ENCODE measurements around the gene SLC16A10. TPM values are rescaled to one million over a fixed set of nuclear protein-coding genes. Genes with fewer than 3 reads are reported as not detected.

The SLC16A10 gene
- total and polyA plus RNA-seq, 2 experiments from 2014 or later: 12.1 to 30.9 TPM

- H3F3A ChIP-seq (replicated peaks; ENCODE audit: low read depth): no peaks in the 10 kb centered on the region
- H3K9me3 Mint-ChIP-seq: no peaks in the 10 kb centered on the region; the same call in 2 of the 3 replicates
- no peaks in the 10 kb centered on the region for H3K36me3 Mint-ChIP-seq (ENCODE audit: low read depth)
- no peak overlapping the region for H3K4me3 Mint-ChIP-seq
- no peaks in the 10 kb centered on the region for H3K9me2 ChIP-seq (ENCODE audit: insufficient read depth)
- no peak for ATAC-seq
- H3K4me3 ChIP-seq: no peak overlapping the region
- DNase-seq (ENCODE audit: low spot score): no peak
- no peak overlapping the region for H3K4me2 ChIP-seq
- H3K4me1 Mint-ChIP-seq: peaks cover 9% of the 10 kb centered on the region; the same call in 1 of the 3 replicates
- peaks cover 11% of the 10 kb centered on the region for H3K27me3 Mint-ChIP-seq (ENCODE audit: insufficient read depth, low read depth, poor library complexity)
- H3K27ac ChIP-seq (ENCODE audit: low read depth): no peak overlapping the region
- H3K36me3 ChIP-seq (ENCODE audit: insufficient read depth): no peaks in the 10 kb centered on the region
- H4K20me1 ChIP-seq (replicated peaks; ENCODE audit: insufficient read depth): no peaks in the 10 kb centered on the region
- H2AFZ ChIP-seq: peak overlapping the region; percentile 57; the same call in 1 of the 2 replicates
- no peaks in the 10 kb centered on the region for H3K79me2 ChIP-seq (replicated peaks; ENCODE audit: insufficient read depth)
- H3K4me1 ChIP-seq (ENCODE audit: insufficient read depth): no peaks in the 10 kb centered on the region
- no peaks in the 10 kb centered on the region for H3K27me3 ChIP-seq (ENCODE audit: insufficient read depth)
- TF ChIP-seq EZH2phosphoT487 (IDR thresholded peaks at IDR 0.05; ENCODE audit: unreplicated experiment): no peak
- TF ChIP-seq ZNF331 (CRISPR knock-in tag; IDR thresholded peaks at IDR 0.05; ENCODE audit: low read depth): no peak
- TF ChIP-seq CTCF (conservative IDR thresholded peaks at IDR 0.05; ENCODE audit: low read depth in 2 of 2): no peak
- TF ChIP-seq NANOG (IDR thresholded peaks at IDR 0.05; ENCODE audit: borderline replicate concordance): no peak
- no peak for TF ChIP-seq EZH2 (IDR thresholded peaks at IDR 0.05; ENCODE audit: low read depth, unreplicated experiment)
- no peak for TF ChIP-seq REST (IDR thresholded peaks at IDR 0.05; ENCODE audit: unreplicated experiment)
- no peak for TF ChIP-seq ZNF114 (CRISPR knock-in tag; IDR thresholded peaks at IDR 0.05)
- TF ChIP-seq ZNF462 (CRISPR knock-in tag; IDR thresholded peaks at IDR 0.05): no peak
- no peak for TF ChIP-seq ETS1 (IDR thresholded peaks at IDR 0.05)
- TF ChIP-seq STAT1 (IDR thresholded peaks at IDR 0.05; ENCODE audit: unreplicated experiment): no peak
- TF ChIP-seq POLR2AphosphoS5 (IDR thresholded peaks at IDR 0.05; ENCODE audit: low read depth): no peak
- no peak for TF ChIP-seq JUNB (IDR thresholded peaks at IDR 0.05; ENCODE audit: unreplicated experiment)
- no peak for TF ChIP-seq CREB1 (CRISPR knock-in tag; IDR thresholded peaks at IDR 0.05; ENCODE audit: low read depth)
- H3K27ac Mint-ChIP-seq: no peak overlapping the region
Measured at GRCh38 chr6:111070105-111071005, 16.9 kb upstream of the SLC16A10 start.

Data from GM23338 (cell line).